PC-3 (cell line): Measurements from ENCODE around the gene NFU1. TPM values are rescaled to one million over a fixed set of nuclear protein-coding genes. Genes with fewer than 3 reads are reported as not detected.
A peak's percentile ranks its signal among the peaks of the same experiment; 100 is the strongest.

ENCODE experiments used
- ATAC-seq: fragments of 200-7000 bp; cut with Tn5 transposase; 2 replicates; pipeline ENCODE4 v1.9.1; 2020; ENCODE audit warnings: mild to moderate bottlenecking, moderate library complexity
- BruUV-seq: library from RNA; stranded (reverse); fragments of 400-500 nt; replicated peaks from 2 replicates; lab custom pipeline; 2021; lab: Mats Ljungman, UMichigan
- CTCF ChIA-PET: fragments of 300-600 bp; sonication (Branson Sonifier 250); formaldehyde crosslinking; loops from one replicate; lab custom pipeline; 2022; ENCODE audit warnings: antibody characterized with exemption; lab: Charles Lee
- POLR2A ChIA-PET: fragments of 300-600 bp; sonication (Branson Sonifier 250); formaldehyde crosslinking; loops from one replicate; lab custom pipeline; 2022; ENCODE audit warnings: antibody characterized with exemption; ENCODE audit not compliant: unreplicated experiment; lab: Charles Lee
- DNase-seq: peaks from one replicate; pipeline ENCODE4 v3.0.0-alpha.2; 2015
- H2AFZ ChIP-seq: fragments of 300-600 bp; sonication (generic); 2 replicates; pipeline ENCODE4 v1.6.0; 2016; ENCODE audit warnings: antibody characterized with exemption, low read length
- H3F3A ChIP-seq: fragments of 300-600 bp; sonication (generic); one replicate; pipeline ENCODE4 v1.6.0; 2017; ENCODE audit warnings: antibody characterized with exemption, low read length, control low read depth, mild to moderate bottlenecking; ENCODE audit not compliant: unreplicated experiment
- H3K27ac ChIP-seq: fragments of 300-600 bp; sonication (generic); 2 replicates; pipeline ENCODE4 v1.5.1; 2016; ENCODE audit warnings: mild to moderate bottlenecking, low read length
- H3K27me3 ChIP-seq: fragments of 300-600 bp; sonication (generic); 2 replicates; pipeline ENCODE4 v1.6.1; 2016; ENCODE audit warnings: low read length, mixed read lengths
- H3K36me3 ChIP-seq: fragments of 300-600 bp; sonication (generic); 2 replicates; pipeline ENCODE4 v1.6.1; 2016; ENCODE audit warnings: low read depth, mixed run types, low read length, mixed read lengths
- H3K4me1 ChIP-seq: fragments of 300-600 bp; sonication (generic); 2 replicates; pipeline ENCODE4 v1.5.1; 2016; ENCODE audit warnings: low read length; ENCODE audit not compliant: insufficient read depth
- H3K4me2 ChIP-seq: fragments of 300-600 bp; sonication (generic); 2 replicates; pipeline ENCODE4 v1.6.0; 2016; ENCODE audit warnings: low read length
- H3K4me3 ChIP-seq: fragments of 300-600 bp; sonication (generic); 2 replicates; pipeline ENCODE4 v1.5.1; 2016; ENCODE audit warnings: mild to moderate bottlenecking, low read length, mixed read lengths
- H3K79me2 ChIP-seq: fragments of 300-600 bp; sonication (generic); 2 replicates; pipeline ENCODE4 v1.6.1; 2017; ENCODE audit warnings: low read length, mixed read lengths
- H3K9ac ChIP-seq: fragments of 300-600 bp; sonication (generic); 2 replicates; pipeline ENCODE4 v1.6.0; 2016; ENCODE audit warnings: mild to moderate bottlenecking, low read length
- H3K9me2 ChIP-seq: fragments of 300-600 bp; sonication (generic); replicated peaks from 2 replicates; pipeline ENCODE4 v1.6.1; 2016; ENCODE audit warnings: mixed run types, low read length, mixed read lengths
- H3K9me3 ChIP-seq: fragments of 300-600 bp; sonication (generic); 2 replicates; pipeline ENCODE4 v1.6.1; 2016; ENCODE audit warnings: low read length, mixed read lengths
- H4K20me1 ChIP-seq: fragments of 300-600 bp; sonication (generic); 2 replicates; pipeline ENCODE4 v1.6.1; 2016; ENCODE audit warnings: low read length, mixed read lengths
- CTCF ChIP-seq: fragments of 300-600 bp; sonication (generic); conservative IDR thresholded peaks from 2 replicates; pipeline ENCODE4 v1.5.1; 2017; ENCODE audit warnings: antibody characterized with exemption, low read depth, mild to moderate bottlenecking, low read length
- EZH2 ChIP-seq: fragments of 300-600 bp; sonication (generic); IDR thresholded peaks from one replicate; pipeline ENCODE4 v1.6.1; 2017; ENCODE audit warnings: antibody characterized with exemption, mild to moderate bottlenecking, low read length; ENCODE audit not compliant: unreplicated experiment
- EZH2phosphoT487 ChIP-seq: fragments of 300-600 bp; sonication (generic); IDR thresholded peaks from 2 replicates; pipeline ENCODE4 v1.6.1; 2018; ENCODE audit warnings: mild to moderate bottlenecking, antibody characterized with exemption, low read length, borderline replicate concordance
- intact Hi-C: fragments of 100-400 bp; cut with micrococcal nuclease; formaldehyde crosslinking; loops from 2 replicates; pipeline ENCODE4 v1.9.0; 2023
- total RNA-seq: library from RNA; depleted of rRNA; stranded (reverse); fragments of >200 nt; gene quantifications from 2 replicates; pipeline ENCODE4 v1.2.3, GENCODE V29; 2014

NFU1 gene
- total RNA-seq, 1 experiment from 2014 or later = 45.6 TPM

- H3K36me3 ChIP-seq = no peaks in the 10 kb centered on the region
- H3K79me2 ChIP-seq = peaks cover 18% of the 10 kb centered on the region
- H2AFZ ChIP-seq = no peak overlapping the region
- no peaks in the 10 kb centered on the region for H3K9me2 ChIP-seq
- no peaks in the 10 kb centered on the region for H3F3A ChIP-seq
- H3K4me1 ChIP-seq = peaks cover 24% of the 10 kb centered on the region
- H3K27ac ChIP-seq = no peak overlapping the region
- no peak overlapping the region for H3K4me2 ChIP-seq
- ChIA-PET CTCF (no interaction called here), POLR2A (no interaction called here)
- H3K9ac ChIP-seq = no peak overlapping the region
- intact Hi-C loops = no loop called here
- no peaks in the 10 kb centered on the region for H4K20me1 ChIP-seq
- H3K27me3 ChIP-seq = no peaks in the 10 kb centered on the region
- H3K4me3 ChIP-seq = no peak overlapping the region
- no peaks in the 10 kb centered on the region for H3K9me3 ChIP-seq
- ATAC-seq = no peak
- no peak for DNase-seq
- TF ChIP-seq EZH2 (no peak), EZH2phosphoT487 (no peak), CTCF (no peak)
- no TSS peak for BruUV-seq
Observed at GRCh38 chr2:69438580-69438979, 1.3 kb upstream of the NFU1 start.

- peak overlapping the region; percentile 79 for H2AFZ ChIP-seq
- H3K9me3 ChIP-seq = no peaks in the 10 kb centered on the region
- no peaks in the 10 kb centered on the region for H3K27me3 ChIP-seq
- peak overlapping the region; percentile 88 for H3K4me3 ChIP-seq
- peaks cover 24% of the 10 kb centered on the region for H3K4me1 ChIP-seq
- H3K9ac ChIP-seq = peak overlapping the region; percentile 89
- ATAC-seq = peak; percentile 32
- POLR2A ChIA-PET = interaction anchor here (0.5 to 0.6 kb wide), 4 partner anchors 15 to 1616 kb away, joined by 3 to 4 read pairs (median 3); no protein-coding TSS in a partner anchor
- BruUV-seq = TSS peak; percentile 73
- H3F3A ChIP-seq = no peaks in the 10 kb centered on the region
- H3K27ac ChIP-seq = peak overlapping the region; percentile 67
- peak; percentile 39 for DNase-seq
- H3K9me2 ChIP-seq = no peaks in the 10 kb centered on the region
- peak overlapping the region; percentile 84 for H3K4me2 ChIP-seq
- CTCF ChIA-PET = interaction anchor here (0.5 to 1.4 kb wide), 3 partner anchors 62 to 116 kb away, joined by 3 to 5 read pairs (median 3); no protein-coding TSS in a partner anchor
- no peaks in the 10 kb centered on the region for H4K20me1 ChIP-seq
- H3K79me2 ChIP-seq = peaks cover 18% of the 10 kb centered on the region
- TF ChIP-seq CTCF = no peak
- no peak for TF ChIP-seq EZH2
- TF ChIP-seq EZH2phosphoT487 = no peak
- no peaks in the 10 kb centered on the region for H3K36me3 ChIP-seq
- intact Hi-C loops = loop anchor here (2.0 kb wide), 1 partner anchor 51 kb away; the partner anchor contains the start of gene GFPT1
Observed at GRCh38 chr2:69437751-69438154, 518 bp upstream of the NFU1 start.

- peak; percentile 6 for ATAC-seq
- no peaks in the 10 kb centered on the region for H3F3A ChIP-seq
- H3K4me2 ChIP-seq = peak overlapping the region; percentile 84
- intact Hi-C loops = loop anchor here (2.0 kb wide), 1 partner anchor 50 kb away; the partner anchor contains the start of gene GFPT1
- BruUV-seq = no TSS peak
- ChIA-PET CTCF (interaction anchor here (0.6 to 1.1 kb wide), 3 partner anchors 47 to 383 kb away, joined by 3 to 4 read pairs (median 4); no protein-coding TSS in a partner anchor), POLR2A (interaction anchor here (0.6 to 1.0 kb wide), 2 partner anchors 30 to 478 kb away, joined by 3 read pairs; no protein-coding TSS in a partner anchor)
- H3K27me3 ChIP-seq = no peaks in the 10 kb centered on the region
- DNase-seq = peak; percentile 20
- no peaks in the 10 kb centered on the region for H3K9me2 ChIP-seq
- peak overlapping the region; percentile 89 for H3K9ac ChIP-seq
- no peaks in the 10 kb centered on the region for H3K36me3 ChIP-seq
- no peaks in the 10 kb centered on the region for H3K9me3 ChIP-seq
- peak overlapping the region; percentile 88 for H3K4me3 ChIP-seq
- H3K79me2 ChIP-seq = peaks cover 18% of the 10 kb centered on the region
- peaks cover 24% of the 10 kb centered on the region for H3K4me1 ChIP-seq
- peak overlapping the region; percentile 67 for H3K27ac ChIP-seq
- no peaks in the 10 kb centered on the region for H4K20me1 ChIP-seq
- TF ChIP-seq EZH2phosphoT487 (no peak), CTCF (no peak; the same call in 1 of the 2 replicates), EZH2 (no peak)
- peak overlapping the region; percentile 79 for H2AFZ ChIP-seq
Observed at GRCh38 chr2:69436596-69436937, 668 bp downstream of the NFU1 start.
